Neuronal stem cell (in vitro differentiated cells): ENCODE measurements around the gene CAPN15.
"Not testable (repeated sequence)": the region's sequence is repeated elsewhere in the genome, so short reads cannot be mapped to it uniquely, and the experiment has no call there.

Experiments
- DNase-seq: peaks from one replicate; pipeline ENCODE4 v3.0.0-alpha.2; 2013; ENCODE audit warnings: low spot score
- H2AFZ ChIP-seq: one replicate; pipeline ENCODE4 v1.6.1; 2013; ENCODE audit warnings: mild to moderate bottlenecking, low read length, inconsistent platforms
- H2AK5ac ChIP-seq: 2 replicates; pipeline ENCODE4 v1.6.1; 2013; ENCODE audit warnings: low read depth, mild to moderate bottlenecking, inconsistent platforms, low read length, moderate library complexity, mixed read lengths
- H2BK120ac ChIP-seq: 2 replicates; pipeline ENCODE4 v1.6.1; 2013; ENCODE audit warnings: low read depth, mild to moderate bottlenecking, inconsistent platforms, low read length, moderate library complexity, mixed read lengths
- H2BK12ac ChIP-seq: one replicate; pipeline ENCODE4 v1.6.1; 2013; ENCODE audit warnings: low read length, inconsistent platforms
- H2BK15ac ChIP-seq: 2 replicates; pipeline ENCODE4 v1.6.1; 2013; ENCODE audit warnings: mild to moderate bottlenecking, low read length, inconsistent platforms, mixed read lengths
- H2BK5ac ChIP-seq: one replicate; pipeline ENCODE4 v1.6.1; 2013; ENCODE audit warnings: inconsistent platforms, mild to moderate bottlenecking, low read length, moderate library complexity
- H3K14ac ChIP-seq: one replicate; pipeline ENCODE4 v1.6.1; 2013; ENCODE audit warnings: low read length, inconsistent platforms
- H3K18ac ChIP-seq: 2 replicates; pipeline ENCODE4 v1.6.1; 2013; ENCODE audit warnings: low read length, inconsistent platforms
- H3K23ac ChIP-seq: 2 replicates; pipeline ENCODE4 v1.6.1; 2013; ENCODE audit warnings: low read depth, mild to moderate bottlenecking, mixed read lengths, low read length, inconsistent platforms; ENCODE audit not compliant: poor library complexity
- H3K27ac ChIP-seq: replicated peaks from 3 replicates; pipeline ENCODE4 v1.5.1; 2013; ENCODE audit warnings: low read length, inconsistent platforms
- H3K27me3 ChIP-seq, 3 experiments: 2 replicates each; pipeline ENCODE4 v1.6.1; 2013; ENCODE audit warnings: low read length in 3 of 3, mild to moderate bottlenecking in 2 of 3, inconsistent platforms in 1 of 3, low read depth in 1 of 3, mixed read lengths in 1 of 3, moderate library complexity in 1 of 3; ENCODE audit not compliant: control insufficient read depth in 3 of 3, insufficient read depth in 3 of 3
- H3K36me3 ChIP-seq, 2 donors: replicated peaks in 1 of 2; 2 replicates each; pipeline ENCODE4 v1.6.1; 2013; ENCODE audit warnings: low read length in 2 of 2; ENCODE audit not compliant: control insufficient read depth in 2 of 2, insufficient read depth in 2 of 2
- H3K4ac ChIP-seq: 2 replicates; pipeline ENCODE4 v1.6.1; 2013; ENCODE audit warnings: inconsistent platforms, mild to moderate bottlenecking, low read length, moderate library complexity
- H3K4me1 ChIP-seq, 2 donors: 1 replicate in 1 of 2; 2 replicates in 1 of 2; pipeline ENCODE4 v1.6.1; 2013; ENCODE audit warnings: low read length in 2 of 2, low read depth in 1 of 2; ENCODE audit not compliant: control insufficient read depth in 2 of 2, insufficient read depth in 1 of 2
- H3K4me2 ChIP-seq: one replicate; pipeline ENCODE4 v1.6.1; 2013; ENCODE audit warnings: mild to moderate bottlenecking, low read length, inconsistent platforms; ENCODE audit not compliant: insufficient read depth, poor library complexity, severe bottlenecking
- H3K4me3 ChIP-seq, 2 donors: 2 replicates each; pipeline ENCODE4 v1.5.1; 2013; ENCODE audit warnings: low read length in 2 of 2, mild to moderate bottlenecking in 2 of 2, inconsistent platforms in 1 of 2, moderate library complexity in 1 of 2
- H3K79me1 ChIP-seq: one replicate; pipeline ENCODE4 v1.6.1; 2013; ENCODE audit warnings: low read depth, mild to moderate bottlenecking, inconsistent platforms, low read length, moderate library complexity
- H3K9ac ChIP-seq: one replicate; pipeline ENCODE4 v1.6.1; 2013; ENCODE audit warnings: mild to moderate bottlenecking, low read depth, low read length, inconsistent platforms; ENCODE audit not compliant: poor library complexity
- H3K9me3 ChIP-seq, 2 donors: replicated peaks in 1 of 2; 2 replicates each; pipeline versions ENCODE3 to v1.6.1; 2013; ENCODE audit warnings: low read length in 2 of 2, mild to moderate bottlenecking in 2 of 2, inconsistent platforms in 1 of 2, low read depth in 1 of 2, mixed read lengths in 1 of 2, moderate library complexity in 1 of 2; ENCODE audit not compliant: control insufficient read depth in 2 of 2, insufficient read depth in 1 of 2
- H4K8ac ChIP-seq: one replicate; pipeline ENCODE4 v1.6.1; 2013; ENCODE audit warnings: low read depth, mild to moderate bottlenecking, inconsistent platforms, low read length, moderate library complexity
- H4K91ac ChIP-seq: one replicate; pipeline ENCODE4 v1.6.1; 2013; ENCODE audit warnings: low read length, low read depth, mild to moderate bottlenecking, inconsistent platforms; ENCODE audit not compliant: poor library complexity
- WGBS, 2 donors: extraction: QIAGEN DNeasy Blood & Tissue Kit; methylation state at CpG; one replicate each; pipeline ENCODE4 v1.1.7; 2013; ENCODE audit warnings: missing lambda C conversion rate in 2 of 2, mixed read lengths in 1 of 2; ENCODE audit not compliant: insufficient read length in 2 of 2, insufficient replicate concordance in 1 of 2; ENCODE audit errors: extremely low coverage in 2 of 2; 5-methylcytosine and 5-hydroxymethylcytosine counted together

CAPN15 gene

GRCh38 chr16:492211-492875 is 35.2 kb upstream of the CAPN15 start:
- Histone ChIP-seq H2BK12ac (no peak overlapping the region), H3K9ac (no peak overlapping the region), H2BK120ac (no peak overlapping the region), H3K27ac (no peak overlapping the region), H3K4me3 (no peak overlapping the region), H2AK5ac (no peak overlapping the region), H3K4me1 (peaks cover 0 to 3% of the 10 kb centered on the region in 2 donors), H4K8ac (no peak overlapping the region), H3K18ac (no peak overlapping the region), H3K36me3 (peaks cover 28 to 65% of the 10 kb centered on the region in 2 donors), H3K4ac (no peak overlapping the region), H3K4me2 (no peak overlapping the region), H3K79me1 (peaks cover 5% of the 10 kb centered on the region), H3K23ac (no peak overlapping the region), H3K27me3 (no peaks in the 10 kb centered on the region), H3K9me3 (no peaks in the 10 kb centered on the region), H2BK15ac (no peak overlapping the region), H2BK5ac (no peak overlapping the region), H4K91ac (no peak overlapping the region), H3K14ac (no peak overlapping the region), H2AFZ (no peak overlapping the region)
- DNase-seq: peak; percentile 23
- WGBS, 2 donors: no CpG with 5 or more reads among the region's 30 CpGs

DNA sequence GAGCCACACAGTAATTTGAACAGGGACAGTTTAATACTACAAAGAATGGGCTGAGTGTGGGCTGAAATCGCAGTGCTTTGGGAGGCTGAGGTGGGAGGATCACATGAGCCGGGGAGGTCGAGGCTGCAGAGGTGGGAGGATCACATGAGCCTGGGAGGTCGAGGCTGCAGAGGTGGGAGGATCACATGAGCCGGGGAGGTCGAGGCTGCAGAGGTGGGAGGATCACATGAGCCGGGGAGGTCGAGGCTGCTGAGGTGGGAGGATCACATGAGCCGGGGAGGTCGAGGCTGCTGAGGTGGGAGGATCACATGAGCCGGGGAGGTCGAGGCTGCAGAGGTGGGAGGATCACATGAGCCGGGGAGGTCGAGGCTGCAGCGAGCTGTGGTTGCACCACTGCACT is 32.8 kb upstream of the CAPN15 start:
- not testable (repeated sequence) for H3K14ac ChIP-seq, H2BK12ac ChIP-seq, H3K9ac ChIP-seq, H2AFZ ChIP-seq, H2BK120ac ChIP-seq, H3K79me1 ChIP-seq, H3K18ac ChIP-seq, DNase-seq, H4K8ac ChIP-seq, H3K4me1 ChIP-seq, H3K27me3 ChIP-seq, H2AK5ac ChIP-seq, H3K4ac ChIP-seq, H3K4me3 ChIP-seq, H4K91ac ChIP-seq, H2BK5ac ChIP-seq, H3K23ac ChIP-seq, H3K4me2 ChIP-seq, H3K27ac ChIP-seq, H3K9me3 ChIP-seq, H2BK15ac ChIP-seq
- H3K36me3 ChIP-seq: peaks cover 22 to 68% of the 10 kb centered on the region in 2 donors
- no CpG with 5 or more reads among the region's 15 CpGs for WGBS, 2 donors

- H2BK15ac ChIP-seq: no peak overlapping the region
- H3K4me1 ChIP-seq: peaks cover 0 to 3% of the 10 kb centered on the region in 2 donors
- WGBS, 2 donors: no CpG with 5 or more reads among the region's 11 CpGs
- H2AK5ac ChIP-seq: no peak overlapping the region
- peaks cover 5% of the 10 kb centered on the region for H3K79me1 ChIP-seq
- H3K4me2 ChIP-seq: no peak overlapping the region
- DNase-seq: no peak
- H3K23ac ChIP-seq: peak overlapping the region; percentile 58
- no peak overlapping the region for H3K18ac ChIP-seq
- no peak overlapping the region for H2BK5ac ChIP-seq
- H3K27ac ChIP-seq: peak overlapping the region; percentile 35
- no peaks in the 10 kb centered on the region for H3K9me3 ChIP-seq
- no peak overlapping the region for H4K8ac ChIP-seq
- H3K4me3 ChIP-seq: no peak overlapping the region
- no peak overlapping the region for H4K91ac ChIP-seq
- H3K27me3 ChIP-seq: no peaks in the 10 kb centered on the region
- no peak overlapping the region for H2BK12ac ChIP-seq
- no peak overlapping the region for H3K14ac ChIP-seq
- H3K9ac ChIP-seq: no peak overlapping the region
- no peak overlapping the region for H2BK120ac ChIP-seq
- peaks cover 16 to 67% of the 10 kb centered on the region in 2 donors for H3K36me3 ChIP-seq
- no peak overlapping the region for H2AFZ ChIP-seq
- no peak overlapping the region for H3K4ac ChIP-seq
These were observed 32.3 kb upstream of the CAPN15 start for GRCh38 chr16:495127-495748.

DNA sequence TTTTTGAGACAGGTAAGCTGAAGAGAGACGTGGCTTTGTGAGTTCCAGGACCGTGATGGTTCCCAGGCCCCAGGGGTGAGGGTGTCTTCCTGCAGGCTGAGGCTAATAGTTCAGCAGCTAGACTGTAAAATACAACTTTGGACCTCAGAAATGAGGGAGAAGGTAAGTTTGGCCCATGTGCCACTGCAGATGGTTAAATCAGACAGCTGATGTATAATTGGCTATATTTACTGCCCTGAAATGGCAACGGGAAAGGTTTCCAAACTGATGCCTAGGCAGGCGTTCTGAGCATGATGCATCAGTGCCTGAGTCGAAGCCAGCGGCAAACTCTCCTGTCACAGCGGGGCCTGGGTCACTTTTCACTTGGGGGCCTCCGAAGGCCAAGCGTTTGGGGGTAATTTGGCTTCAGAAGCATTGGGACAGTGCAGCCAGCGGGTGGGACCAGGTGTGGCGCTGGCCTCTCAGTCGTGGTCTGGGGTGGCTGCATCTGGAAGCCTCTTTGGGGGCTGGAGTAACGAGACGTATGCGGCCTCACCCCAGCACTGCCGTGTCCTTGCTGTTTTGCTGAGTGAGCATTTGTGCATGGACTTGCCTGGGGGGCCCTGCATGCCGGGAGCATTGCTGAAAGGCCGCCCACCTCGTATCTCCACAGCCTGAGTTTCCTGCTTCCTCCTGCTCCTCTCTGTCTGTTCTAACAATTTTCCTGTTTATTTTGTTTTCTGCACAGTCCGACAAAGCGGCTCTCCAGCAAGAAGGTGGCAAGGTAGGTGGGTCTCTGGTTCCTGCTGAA is 31.2 kb upstream of the CAPN15 start:
- Histone ChIP-seq H3K79me1 (peaks cover 5% of the 10 kb centered on the region), H2AFZ (no peak overlapping the region), H3K18ac (no peak overlapping the region), H4K91ac (no peak overlapping the region), H2BK15ac (no peak overlapping the region), H3K9ac (no peak overlapping the region), H2BK120ac (no peak overlapping the region), H4K8ac (no peak overlapping the region), H2BK12ac (no peak overlapping the region), H3K4me3 (no peak overlapping the region), H3K9me3 (no peaks in the 10 kb centered on the region), H3K4ac (no peak overlapping the region), H3K36me3 (peaks cover 13 to 57% of the 10 kb centered on the region in 2 donors), H2BK5ac (no peak overlapping the region), H3K4me2 (no peak overlapping the region), H3K27me3 (no peaks in the 10 kb centered on the region), H3K23ac (no peak overlapping the region), H3K14ac (no peak overlapping the region), H2AK5ac (no peak overlapping the region), H3K27ac (no peak overlapping the region), H3K4me1 (no peaks in the 10 kb centered on the region)
- no CpG with 5 or more reads among the region's 21 CpGs for WGBS, 2 donors
- no peak for DNase-seq
